GM18951 (cell line): ENCODE measurements around the gene SCN1B.

ENCODE experiments used
- POLR2A ChIP-seq: IDR thresholded peaks from 4 replicates; pipeline ENCODE4 v1.6.1; 2011; ENCODE audit warnings: mild to moderate bottlenecking; ENCODE audit not compliant: insufficient read length, insufficient read depth; ENCODE audit errors: extremely low read depth
- in situ Hi-C: fragments of 300-500 bp; cut with MboI; formaldehyde crosslinking; loops from one replicate; pipeline ENCODE4 v1.12.0; 2022; ENCODE audit warnings: low sequenced_read_pairs, mixed read lengths, inconsistent platforms; ENCODE audit not compliant: unreplicated experiment

Gene SCN1B

DNA sequence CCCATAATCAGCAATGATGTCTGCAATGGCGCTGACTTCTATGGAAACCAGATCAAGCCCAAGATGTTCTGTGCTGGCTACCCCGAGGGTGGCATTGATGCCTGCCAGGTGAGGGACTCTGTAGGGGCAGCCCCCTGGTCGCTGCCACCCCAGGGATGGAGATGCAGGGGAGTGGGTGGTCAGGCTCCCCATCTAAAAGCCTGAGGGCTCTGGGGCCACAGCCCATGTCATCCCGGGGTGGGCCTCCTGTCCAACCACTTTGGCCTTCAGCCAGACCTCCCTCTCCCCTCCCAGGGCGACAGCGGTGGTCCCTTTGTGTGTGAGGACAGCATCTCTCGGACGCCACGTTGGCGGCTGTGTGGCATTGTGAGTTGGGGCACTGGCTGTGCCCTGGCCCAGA, 35.3 kb downstream of the SCN1B start:
- in situ Hi-C loops = no loop called here
- no peak for TF ChIP-seq POLR2A

DNA sequence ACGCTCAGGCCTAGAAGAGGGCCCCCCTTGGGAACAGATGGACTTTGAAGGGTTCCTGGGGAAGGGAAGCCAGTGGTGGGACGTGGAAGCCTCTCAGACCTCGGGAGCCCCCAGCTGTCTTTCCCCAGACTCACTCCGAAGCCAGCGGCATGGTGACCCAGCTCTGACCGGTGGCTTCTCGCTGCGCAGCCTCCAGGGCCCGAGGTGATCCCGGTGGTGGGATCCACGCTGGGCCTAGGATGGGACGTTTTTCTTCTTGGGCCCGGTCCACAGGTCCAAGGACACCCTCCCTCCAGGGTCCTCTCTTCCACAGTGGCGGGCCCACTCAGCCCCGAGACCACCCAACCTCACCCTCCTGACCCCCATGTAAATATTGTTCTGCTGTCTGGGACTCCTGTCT, 35.9 kb downstream of the SCN1B start:
- TF ChIP-seq POLR2A = no peak
- in situ Hi-C loops = no loop called here

DNA sequence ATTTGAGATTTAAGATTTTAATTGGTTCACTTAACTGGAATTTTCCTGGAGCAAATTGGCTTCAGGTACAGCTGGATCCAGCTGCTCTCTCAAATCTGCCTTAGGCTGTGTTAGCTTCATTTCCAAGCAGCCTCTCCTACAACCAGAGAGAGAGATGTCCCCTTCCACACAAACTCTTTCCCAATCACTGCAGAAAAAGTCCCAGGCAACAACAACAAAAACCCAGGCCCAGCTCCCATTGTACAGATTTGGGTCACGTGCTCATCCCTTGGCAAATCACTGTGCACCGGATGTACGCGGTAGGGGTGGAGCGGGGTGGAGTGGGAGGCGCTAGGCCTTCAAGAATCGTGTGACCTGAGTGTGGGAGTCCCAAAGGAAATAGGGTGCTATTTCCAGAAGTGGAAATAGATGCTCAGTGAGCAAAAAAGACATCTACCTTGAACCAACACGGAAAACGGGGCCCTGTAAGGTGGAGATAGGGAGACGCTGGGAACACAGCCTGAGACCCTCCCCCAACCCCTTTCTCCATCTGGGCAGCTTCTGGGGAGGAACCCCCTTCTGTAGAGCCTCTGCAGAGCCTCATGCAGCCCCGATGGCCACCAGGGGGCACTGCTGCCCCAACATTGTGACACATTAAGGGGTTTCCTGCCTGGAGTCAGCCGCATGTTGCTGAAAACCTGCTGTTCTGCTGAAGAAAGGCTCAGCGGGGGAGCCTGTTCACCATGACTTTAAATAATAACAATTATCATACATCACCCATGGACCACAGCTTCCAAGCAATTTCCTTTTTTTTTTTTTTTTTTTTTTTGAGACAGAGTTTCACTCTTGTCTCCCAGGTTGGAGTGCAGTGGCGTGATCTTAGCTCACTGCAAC, 36.7 kb downstream of the SCN1B start:
- in situ Hi-C loops = no loop called here
- TF ChIP-seq POLR2A = no peak

DNA sequence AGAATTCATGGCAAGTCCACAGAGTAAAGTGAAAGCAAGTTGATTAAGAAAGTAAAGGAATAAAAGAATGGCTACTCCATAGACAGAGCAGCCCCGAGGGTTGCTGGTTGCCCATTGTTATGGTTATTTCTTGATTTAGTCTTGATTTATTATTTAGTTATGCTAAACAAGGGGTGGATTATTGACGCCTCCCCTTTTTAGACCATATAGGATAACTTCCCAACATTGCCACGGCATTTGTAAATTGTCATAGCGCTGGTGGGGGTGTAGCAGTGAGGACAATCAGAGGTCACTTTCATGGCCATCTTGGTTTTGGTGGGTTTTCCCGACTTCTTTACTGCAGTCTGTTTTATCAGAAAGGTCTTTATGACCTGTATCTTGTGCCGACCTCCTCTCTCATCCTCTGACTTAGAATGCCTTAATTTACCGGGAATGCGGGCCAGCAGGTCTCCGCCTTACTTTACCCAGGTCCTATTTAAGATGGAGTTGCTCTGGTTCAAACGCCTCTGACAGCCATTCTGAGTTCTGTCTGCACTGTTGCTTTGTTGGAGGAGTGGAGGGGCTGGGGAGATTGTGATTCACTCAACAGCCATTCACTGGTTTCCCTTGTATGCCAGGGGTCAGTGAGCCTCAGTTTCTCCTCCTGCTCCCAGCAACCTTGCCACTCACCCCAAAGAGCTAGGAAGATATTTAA, 38.8 kb downstream of the SCN1B start:
- no peak for TF ChIP-seq POLR2A
- in situ Hi-C loops = no loop called here

DNA sequence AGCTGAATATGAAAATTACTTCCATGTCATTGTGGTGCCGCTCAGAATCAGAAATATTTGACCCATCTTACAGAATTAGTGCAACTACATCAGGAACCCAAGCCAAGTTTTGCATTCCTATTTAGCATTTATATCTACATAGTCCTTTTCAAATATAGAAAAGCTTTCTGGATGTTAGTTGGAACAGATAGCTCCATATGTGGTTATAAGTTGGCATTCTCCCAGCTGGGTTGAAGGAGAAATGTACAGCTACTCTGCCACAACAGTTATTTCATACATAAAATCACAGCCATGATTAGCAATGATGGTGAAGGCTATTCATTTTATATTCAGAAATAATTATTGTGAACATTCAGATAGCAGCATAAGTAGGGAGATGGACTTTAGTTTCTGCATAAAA, 39.4 kb downstream of the SCN1B start:
- TF ChIP-seq POLR2A = no peak
- in situ Hi-C loops = no loop called here

DNA sequence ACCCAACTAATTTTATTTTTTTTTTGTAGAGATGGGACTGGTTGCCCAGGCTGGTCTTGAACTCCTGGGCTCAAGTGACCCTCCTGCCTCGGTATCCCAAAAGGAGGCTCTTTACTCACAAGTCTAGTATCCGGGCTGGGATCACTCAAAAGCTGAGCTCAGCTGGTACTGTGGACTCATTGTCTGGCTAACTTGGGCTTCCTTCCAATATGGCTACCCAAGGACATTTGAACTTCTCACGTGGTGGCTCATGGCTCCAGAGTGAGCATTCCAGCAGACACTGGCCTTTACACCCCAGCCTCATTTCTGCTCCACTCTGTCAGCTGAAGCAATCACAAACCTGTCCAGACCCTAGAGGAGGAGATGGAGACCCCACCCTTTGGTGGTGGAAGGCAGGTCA, 40.2 kb downstream of the SCN1B start:
- no peak for TF ChIP-seq POLR2A
- in situ Hi-C loops = no loop called here

DNA sequence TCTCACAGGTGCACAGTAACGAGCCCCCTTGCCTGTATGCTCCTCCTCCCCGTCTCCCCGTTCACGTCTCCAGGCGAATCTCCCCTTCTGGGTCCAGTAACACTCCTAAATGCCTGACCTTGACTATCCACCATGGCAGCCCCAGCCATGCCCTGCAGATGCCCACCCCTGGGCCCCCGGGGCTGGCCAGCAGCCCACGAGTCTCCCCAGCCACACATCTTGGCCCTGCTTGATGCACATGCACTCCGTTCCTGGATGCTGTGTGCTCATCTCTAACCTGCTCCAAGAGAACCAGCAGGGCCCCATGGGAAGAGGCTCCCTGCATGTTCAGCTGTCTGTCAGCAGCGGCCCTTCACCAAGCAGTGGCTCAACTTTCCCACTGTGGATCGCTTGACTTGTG, 43.2 kb downstream of the SCN1B start:
- in situ Hi-C loops = no loop called here

DNA sequence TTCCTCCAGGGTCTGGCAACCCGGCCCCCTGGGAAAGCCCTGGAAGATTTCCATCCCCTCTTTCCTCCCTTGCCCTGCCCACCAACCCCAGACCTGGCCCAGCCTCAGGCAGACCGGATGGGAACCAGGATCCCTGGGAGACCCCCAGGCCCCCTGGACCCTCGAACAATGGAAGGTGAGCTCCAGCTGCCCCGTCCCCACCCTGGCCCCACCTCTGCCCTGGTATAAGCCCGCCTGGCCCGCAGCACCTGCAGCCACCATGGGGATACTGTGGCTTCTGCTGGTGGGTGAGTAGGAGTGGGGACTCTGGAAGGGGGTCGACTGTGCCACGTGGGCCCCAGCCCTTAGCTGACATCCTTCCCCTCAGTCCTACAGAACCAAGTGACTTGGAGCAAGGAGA, 43.7 kb downstream of the SCN1B start:
- TF ChIP-seq POLR2A = no peak
- in situ Hi-C loops = no loop called here

More for the DNA sequence above, 43.2 kb downstream of the SCN1B start:
- no peak for TF ChIP-seq POLR2A

DNA sequence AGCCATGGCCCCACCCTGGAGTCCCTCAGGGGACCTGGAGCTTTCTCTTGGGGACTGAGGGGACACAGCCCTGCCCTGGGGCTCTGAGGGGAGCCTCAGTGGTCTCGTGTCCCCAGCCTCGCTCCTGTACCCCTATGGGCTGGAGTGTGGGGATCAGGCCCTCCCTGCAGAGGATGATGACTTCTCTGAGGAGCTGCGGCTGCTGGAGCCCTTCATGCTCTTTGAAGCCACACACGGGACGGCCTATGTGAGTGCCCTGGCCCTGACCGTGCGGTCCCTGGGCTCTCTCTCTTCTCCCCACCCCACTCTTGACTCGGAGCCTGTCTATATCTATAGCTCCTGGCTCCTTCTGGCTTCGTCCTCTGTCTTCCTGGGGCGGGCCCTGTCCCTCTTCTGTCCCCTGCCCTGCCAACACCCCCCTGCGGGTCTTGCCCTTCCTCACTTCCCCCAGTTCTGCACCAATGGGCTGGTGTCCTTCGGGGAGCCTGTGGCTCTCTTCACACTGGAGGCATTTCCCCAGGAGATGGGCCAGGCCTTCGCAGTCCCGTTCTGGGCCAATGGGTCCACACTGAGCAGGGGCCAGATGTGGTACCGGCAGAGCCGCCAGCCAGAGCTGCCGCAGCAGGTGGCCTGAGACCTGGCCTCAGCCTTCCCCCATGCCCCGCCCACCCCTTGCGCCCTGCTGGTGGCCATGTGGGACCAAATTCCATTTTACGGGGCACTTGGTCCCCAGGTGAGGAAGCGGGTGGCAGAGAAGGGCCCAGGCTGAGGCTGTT, 44.3 kb downstream of the SCN1B start:
- in situ Hi-C loops = no loop called here
- TF ChIP-seq POLR2A = no peak

DNA sequence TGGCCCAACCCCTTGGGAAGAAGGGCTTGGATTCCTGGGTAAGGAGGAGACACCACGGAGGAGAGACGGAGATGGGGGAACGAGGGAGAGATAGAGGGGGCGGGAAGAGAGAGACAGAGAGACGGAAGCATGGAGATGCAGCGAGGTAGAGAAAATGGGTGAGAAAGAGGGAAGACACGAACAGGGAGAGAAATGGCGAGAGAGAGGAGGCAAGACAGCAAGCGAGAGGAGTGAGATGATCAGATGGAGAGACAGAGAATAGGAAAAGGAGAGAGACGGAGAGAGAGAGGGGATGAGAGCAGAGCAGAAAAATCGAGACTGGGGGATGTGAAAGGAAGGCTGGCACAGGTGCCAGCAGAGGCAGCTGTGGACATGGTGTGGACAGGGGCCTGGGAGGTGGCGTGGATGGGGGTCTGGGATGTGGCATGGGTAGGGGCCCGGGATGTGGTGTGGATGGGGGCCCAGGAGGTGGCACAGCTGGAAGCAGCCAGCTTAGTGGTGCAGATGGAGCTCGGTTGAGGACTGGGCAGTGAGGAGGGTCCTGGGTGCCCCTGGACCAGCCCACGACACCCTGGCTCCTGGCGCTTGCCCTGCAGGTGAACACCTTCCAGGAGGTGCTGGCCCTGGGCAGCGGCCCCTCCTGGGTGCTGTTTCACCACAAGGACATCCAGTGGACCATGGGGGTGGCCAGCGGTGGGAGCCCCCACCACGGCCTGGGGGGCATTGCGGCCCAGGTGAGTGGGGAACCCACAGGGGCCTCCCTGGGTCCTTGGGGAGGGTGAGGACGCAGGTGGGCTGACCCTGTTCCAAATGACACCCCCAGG, 45.1 kb downstream of the SCN1B start:
- in situ Hi-C loops = no loop called here
- no peak for TF ChIP-seq POLR2A

DNA sequence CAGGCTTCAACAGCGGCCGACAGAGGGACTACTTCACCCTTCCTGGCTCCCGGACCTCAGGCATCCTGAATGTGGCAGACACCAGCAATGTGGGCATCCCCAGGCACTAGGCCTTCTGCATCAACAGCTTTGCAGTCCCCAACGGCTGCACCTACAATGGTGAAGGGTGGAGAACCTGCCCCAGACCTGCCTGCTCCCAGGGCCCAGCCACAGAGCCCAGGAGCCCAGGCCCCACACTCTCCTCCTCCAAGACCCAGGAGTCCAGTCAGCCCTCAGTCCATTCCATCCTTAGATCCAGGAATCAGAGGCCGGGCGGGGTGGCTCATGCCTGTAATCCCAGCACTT, 45.7 kb downstream of the SCN1B start:
- in situ Hi-C loops = no loop called here
- no peak for TF ChIP-seq POLR2A

DNA sequence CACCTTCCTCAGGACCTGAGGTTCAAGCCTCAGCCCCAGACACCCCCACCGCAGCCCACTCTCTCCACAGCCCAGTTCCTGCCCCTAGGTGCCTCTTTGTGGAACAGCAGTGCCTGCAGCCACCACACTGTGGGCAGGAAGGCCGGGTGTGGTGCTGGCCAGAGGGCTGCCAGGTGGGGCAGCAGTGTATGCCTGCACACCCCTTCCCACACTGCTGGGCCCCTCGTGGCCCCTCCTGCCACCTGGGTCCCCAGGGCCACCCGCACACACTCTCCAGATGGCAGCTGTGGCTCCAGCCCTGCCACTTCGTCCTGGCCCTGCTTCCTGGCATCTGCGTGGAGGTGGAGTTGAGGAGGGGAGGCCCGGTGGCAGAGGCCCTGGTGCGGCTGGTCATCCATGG, 46.4 kb downstream of the SCN1B start:
- in situ Hi-C loops = no loop called here
- no peak for TF ChIP-seq POLR2A
